Karpas-422 (cell line): ENCODE results near the gene NARS2. TPM values are rescaled to one million over a fixed set of nuclear protein-coding genes. Genes with fewer than 3 reads are reported as not detected.
"Not testable (repeated sequence)": the region's sequence is repeated elsewhere in the genome, so short reads cannot be mapped to it uniquely, and the experiment has no call there.

Source experiments
- DNase-seq: peaks from one replicate; pipeline ENCODE4 v3.0.0-alpha.2; 2015
- H2AFZ ChIP-seq: fragments of 200-600 bp; sonication (generic); 2 replicates; pipeline ENCODE4 v1.6.1; 2014; ENCODE audit warnings: antibody characterized with exemption, low read length, mixed read lengths
- H3K27ac ChIP-seq: fragments of 200-600 bp; sonication (generic); 2 replicates; pipeline ENCODE4 v1.5.1; 2014; ENCODE audit warnings: mild to moderate bottlenecking, low read length, moderate library complexity
- H3K27me3 ChIP-seq: fragments of 200-600 bp; sonication (generic); 2 replicates; pipeline ENCODE4 v1.6.1; 2014; ENCODE audit warnings: low read length, mixed read lengths
- H3K36me3 ChIP-seq: fragments of 200-600 bp; sonication (generic); 2 replicates; pipeline ENCODE4 v1.6.1; 2014; ENCODE audit warnings: low read length, mixed read lengths; ENCODE audit not compliant: insufficient read depth
- H3K4me1 ChIP-seq: fragments of 200-600 bp; sonication (generic); 2 replicates; pipeline ENCODE4 v1.6.1; 2014; ENCODE audit warnings: mild to moderate bottlenecking, low read length, mixed read lengths
- H3K4me2 ChIP-seq: fragments of 200-600 bp; sonication (generic); 2 replicates; pipeline ENCODE4 v1.6.1; 2014; ENCODE audit warnings: low read length, low read depth, mild to moderate bottlenecking; ENCODE audit not compliant: poor library complexity, severe bottlenecking
- H3K4me3 ChIP-seq: fragments of 200-600 bp; sonication (generic); 2 replicates; pipeline ENCODE4 v1.5.1; 2014; ENCODE audit warnings: mild to moderate bottlenecking, antibody characterized with exemption, low read length, mixed read lengths
- H3K79me2 ChIP-seq: fragments of 200-600 bp; sonication (generic); 2 replicates; pipeline ENCODE4 v1.6.1; 2014; ENCODE audit warnings: mild to moderate bottlenecking, low read length, mixed read lengths
- H3K9ac ChIP-seq: fragments of 200-600 bp; sonication (generic); 2 replicates; pipeline ENCODE4 v1.6.0; 2014; ENCODE audit warnings: low read length
- H3K9me2 ChIP-seq: fragments of 200-600 bp; sonication (generic), shearing (Covaris generic); replicated peaks from 2 replicates; pipeline ENCODE4 v1.6.0; 2014; ENCODE audit warnings: mild to moderate bottlenecking, low read length, moderate library complexity; ENCODE audit not compliant: insufficient read depth
- H3K9me3 ChIP-seq: fragments of 300-700, 200-600 bp; sonication (generic); 2 replicates; pipeline ENCODE4 v1.6.1; 2014; ENCODE audit warnings: low read length, mixed read lengths
- H4K20me1 ChIP-seq: fragments of 200-600 bp; sonication (generic); 2 replicates; pipeline ENCODE4 v1.6.1; 2014; ENCODE audit warnings: mild to moderate bottlenecking, antibody characterized with exemption, low read length, low read depth; ENCODE audit not compliant: insufficient read depth
- total RNA-seq: library from RNA; depleted of rRNA; stranded (reverse); fragments of >200 nt; shearing (Covaris generic); gene quantifications from 2 replicates; pipeline ENCODE4 v1.2.3, GENCODE V29; 2014; ENCODE audit warnings: low replicate concordance

NARS2 gene
- total RNA-seq, 1 experiment from 2014 or later: 33.3 TPM

- peaks cover 23% of the 10 kb centered on the region for H3K36me3 ChIP-seq
- no peaks in the 10 kb centered on the region for H3K9me3 ChIP-seq
- no peak overlapping the region for H2AFZ ChIP-seq
- H3K27me3 ChIP-seq: no peaks in the 10 kb centered on the region
- no peaks in the 10 kb centered on the region for H4K20me1 ChIP-seq
- H3K9me2 ChIP-seq: no peaks in the 10 kb centered on the region
- H3K9ac ChIP-seq: no peak overlapping the region
- peaks cover 30% of the 10 kb centered on the region for H3K4me1 ChIP-seq
- peaks cover 41% of the 10 kb centered on the region for H3K79me2 ChIP-seq
- no peak overlapping the region for H3K27ac ChIP-seq
- no peak overlapping the region; the same call in 1 of the 2 replicates for H3K4me3 ChIP-seq
- H3K4me2 ChIP-seq: peak overlapping the region; percentile 81
- DNase-seq: no peak
Observed at GRCh38 chr11:78572394-78572793, 2.3 kb downstream of the NARS2 start.

DNA sequence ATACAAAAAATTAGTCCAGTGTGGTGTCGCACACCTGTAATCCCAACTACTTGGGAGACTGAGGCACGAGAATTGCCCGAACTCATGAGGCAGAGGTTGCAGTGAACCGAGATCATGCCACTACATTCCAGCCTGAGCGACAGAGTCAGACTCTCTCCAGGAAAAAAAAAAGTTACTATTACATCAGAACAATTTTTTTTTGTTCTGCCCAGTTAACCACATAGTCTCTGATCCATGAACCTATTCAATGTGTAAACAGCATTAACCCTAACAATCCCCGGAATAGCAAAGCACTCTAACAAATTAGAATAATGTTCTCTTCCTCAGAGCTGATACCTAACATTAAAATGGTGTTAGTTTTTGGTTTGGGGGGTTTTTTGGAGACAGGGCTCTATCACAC lies 4.6 kb downstream of the NARS2 start:
- H3K4me2 ChIP-seq: no peak overlapping the region
- no peaks in the 10 kb centered on the region for H3K9me3 ChIP-seq
- no peak overlapping the region for H3K4me3 ChIP-seq
- DNase-seq: no peak
- peaks cover 27% of the 10 kb centered on the region for H3K4me1 ChIP-seq
- peaks cover 33% of the 10 kb centered on the region for H3K36me3 ChIP-seq
- H3K9ac ChIP-seq: no peak overlapping the region
- H3K79me2 ChIP-seq: peaks cover 48% of the 10 kb centered on the region
- H3K27ac ChIP-seq: no peak overlapping the region
- H3K9me2 ChIP-seq: no peaks in the 10 kb centered on the region
- H4K20me1 ChIP-seq: no peaks in the 10 kb centered on the region
- no peaks in the 10 kb centered on the region for H3K27me3 ChIP-seq
- no peak overlapping the region for H2AFZ ChIP-seq

DNA sequence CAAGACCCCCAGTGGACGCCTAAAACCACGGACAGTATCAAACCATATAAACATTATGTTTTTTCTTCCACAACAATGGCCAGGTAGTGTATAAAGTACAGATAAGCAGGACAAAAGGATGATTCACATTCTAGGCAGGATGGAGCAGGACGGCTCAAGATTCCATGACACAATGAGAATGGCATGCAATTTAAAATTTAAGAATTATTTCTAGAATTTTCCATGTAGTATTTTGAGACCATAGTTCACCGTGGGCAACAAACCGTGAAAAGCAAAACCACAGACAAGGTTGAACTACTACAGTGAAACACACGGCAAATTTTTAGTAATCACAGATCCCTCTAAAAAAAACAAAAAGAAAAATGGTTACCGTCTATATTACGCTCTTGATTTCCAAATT lies 7.5 kb downstream of the NARS2 start:
- Histone ChIP-seq H3K4me2 (no peak overlapping the region), H3K9me2 (no peaks in the 10 kb centered on the region), H3K79me2 (peaks cover 49% of the 10 kb centered on the region), H4K20me1 (no peaks in the 10 kb centered on the region), H3K4me3 (no peak overlapping the region), H2AFZ (no peak overlapping the region), H3K27ac (no peak overlapping the region), H3K4me1 (peaks cover 12% of the 10 kb centered on the region), H3K9me3 (no peaks in the 10 kb centered on the region), H3K27me3 (no peaks in the 10 kb centered on the region), H3K9ac (no peak overlapping the region), H3K36me3 (peaks cover 39% of the 10 kb centered on the region)
- no peak for DNase-seq

DNA sequence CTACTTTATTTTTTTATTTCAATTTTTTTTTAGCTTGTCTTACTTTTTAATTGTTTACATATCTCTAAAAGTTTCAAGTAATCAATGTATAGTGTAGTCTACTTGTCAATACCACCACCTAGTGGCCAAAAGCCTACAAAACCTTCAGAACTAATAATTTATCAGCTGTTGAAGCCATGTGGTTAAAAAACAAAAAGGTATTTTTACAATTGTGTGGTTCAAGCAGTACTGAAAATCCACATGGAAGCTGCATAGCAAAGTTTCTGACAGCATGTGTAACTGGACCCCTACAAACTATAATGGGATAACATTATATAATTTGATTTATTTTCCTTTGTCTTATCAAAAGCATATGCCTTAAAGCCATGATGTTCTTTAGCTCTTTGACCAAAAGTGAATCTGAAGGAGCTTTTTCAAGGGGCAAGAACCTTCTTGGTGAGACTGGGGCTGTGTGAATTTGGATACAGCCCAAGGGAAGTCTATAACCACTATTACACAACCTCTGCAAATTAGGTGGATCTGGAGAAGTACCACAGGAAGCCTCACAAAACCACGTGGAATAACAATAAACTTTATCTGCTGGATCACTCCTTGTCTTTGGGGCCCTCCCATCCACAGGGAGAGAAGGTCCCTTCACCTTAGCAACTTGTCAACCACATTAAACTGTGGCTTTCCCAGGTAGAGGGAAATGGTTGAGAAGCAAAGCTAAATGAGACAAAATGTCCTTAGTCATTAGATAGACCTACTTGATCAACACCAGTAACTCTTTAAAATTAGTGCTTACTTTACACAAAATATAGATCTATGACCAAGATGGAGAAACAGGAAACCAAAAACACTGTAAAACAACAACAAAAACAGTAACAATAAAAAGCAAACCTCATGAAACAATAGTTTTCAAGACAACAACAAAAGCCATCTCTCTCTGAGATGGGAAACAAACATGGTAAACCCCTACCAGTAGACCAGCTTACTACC lies 9.9 kb downstream of the NARS2 start:
- peaks cover 12% of the 10 kb centered on the region for H3K4me1 ChIP-seq
- H3K36me3 ChIP-seq: peaks cover 33% of the 10 kb centered on the region; the same call in 1 of the 2 replicates
- H3K27ac ChIP-seq: no peak overlapping the region
- no peaks in the 10 kb centered on the region for H4K20me1 ChIP-seq
- H2AFZ ChIP-seq: no peak overlapping the region
- no peak overlapping the region for H3K4me3 ChIP-seq
- no peak overlapping the region for H3K9ac ChIP-seq
- peak; percentile 86 for DNase-seq
- H3K27me3 ChIP-seq: no peaks in the 10 kb centered on the region
- H3K79me2 ChIP-seq: peaks cover 56% of the 10 kb centered on the region
- H3K4me2 ChIP-seq: no peak overlapping the region
- H3K9me2 ChIP-seq: no peaks in the 10 kb centered on the region
- H3K9me3 ChIP-seq: no peaks in the 10 kb centered on the region

- not testable (repeated sequence) for H3K9me2 ChIP-seq, H3K27ac ChIP-seq, H3K9ac ChIP-seq, H3K4me2 ChIP-seq, DNase-seq, H3K27me3 ChIP-seq, H3K4me3 ChIP-seq, H2AFZ ChIP-seq, H3K9me3 ChIP-seq, H4K20me1 ChIP-seq
- H3K79me2 ChIP-seq: peaks cover 62% of the 10 kb centered on the region
- peaks cover 38% of the 10 kb centered on the region; the same call in 1 of the 2 replicates for H3K36me3 ChIP-seq
- H3K4me1 ChIP-seq: peaks cover 12% of the 10 kb centered on the region
Observed at GRCh38 chr11:78564037-78564436, 10.6 kb downstream of the NARS2 start.

GRCh38 chr11:78563090-78563489 lies 11.6 kb downstream of the NARS2 start:
- not testable (repeated sequence) for H4K20me1 ChIP-seq, H3K4me2 ChIP-seq, H3K9me3 ChIP-seq, H3K4me3 ChIP-seq, H3K27ac ChIP-seq, H2AFZ ChIP-seq, H3K9me2 ChIP-seq, DNase-seq, H3K9ac ChIP-seq, H3K27me3 ChIP-seq
- peaks cover 41% of the 10 kb centered on the region; the same call in 1 of the 2 replicates for H3K36me3 ChIP-seq
- H3K79me2 ChIP-seq: peaks cover 67% of the 10 kb centered on the region
- peaks cover 10% of the 10 kb centered on the region for H3K4me1 ChIP-seq

DNA sequence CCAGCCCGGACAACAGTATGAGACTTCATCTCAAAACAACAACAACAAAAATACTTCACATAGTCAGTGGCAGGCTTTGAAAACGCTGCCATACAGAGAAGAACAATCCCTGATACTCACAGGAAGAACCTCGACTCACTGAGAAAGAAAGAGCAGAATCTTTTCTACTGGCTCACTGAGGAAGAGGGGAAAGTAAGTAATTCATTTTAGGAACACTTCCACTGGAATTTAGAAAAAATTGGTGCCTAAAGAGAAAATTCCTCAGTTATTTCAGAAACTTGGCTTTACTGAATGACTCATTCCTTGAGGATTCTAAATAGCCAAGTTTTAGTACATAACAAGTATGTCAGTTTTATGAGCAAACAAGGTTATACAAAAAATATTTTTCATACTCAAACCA lies 12.3 kb downstream of the NARS2 start:
- no peak overlapping the region for H3K4me3 ChIP-seq
- H4K20me1 ChIP-seq: no peaks in the 10 kb centered on the region
- H3K9ac ChIP-seq: no peak overlapping the region
- no peaks in the 10 kb centered on the region for H3K9me3 ChIP-seq
- peaks cover 37% of the 10 kb centered on the region for H3K36me3 ChIP-seq
- H3K4me1 ChIP-seq: peaks cover 3% of the 10 kb centered on the region
- H3K79me2 ChIP-seq: peaks cover 70% of the 10 kb centered on the region
- no peak overlapping the region for H3K4me2 ChIP-seq
- H3K27ac ChIP-seq: no peak overlapping the region
- H3K9me2 ChIP-seq: no peaks in the 10 kb centered on the region
- H3K27me3 ChIP-seq: no peaks in the 10 kb centered on the region
- no peak for DNase-seq
- H2AFZ ChIP-seq: no peak overlapping the region

DNA sequence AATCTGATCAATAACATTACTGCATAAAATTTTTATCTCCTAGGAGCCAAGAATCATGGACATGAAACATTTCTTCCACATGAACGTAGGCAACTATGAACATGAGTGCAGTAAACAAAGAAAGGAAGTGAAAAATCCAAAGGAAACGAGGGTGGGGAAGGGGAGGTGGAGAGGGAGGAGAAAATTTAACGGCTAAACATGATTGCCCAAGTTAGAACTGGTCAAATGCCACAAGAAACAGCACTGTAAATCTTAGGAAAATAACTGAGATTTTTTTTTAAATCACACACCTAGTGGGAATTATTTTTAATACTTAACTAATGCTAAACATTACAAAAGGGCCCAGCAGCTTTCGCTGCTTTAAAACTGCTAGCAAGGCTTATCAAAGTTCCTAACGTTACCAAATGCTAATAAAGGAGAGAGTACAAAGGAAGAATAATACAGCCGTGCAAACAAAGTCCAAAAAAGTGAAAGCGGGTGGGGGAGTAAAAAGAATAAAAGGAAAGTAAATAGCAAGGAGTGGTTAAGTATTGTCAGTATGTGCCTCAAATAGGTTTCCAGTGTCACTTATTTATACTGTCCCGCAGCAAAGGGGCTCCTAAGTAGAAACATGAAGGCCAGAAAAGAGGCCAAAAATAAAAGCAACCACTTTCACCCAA lies 13.7 kb downstream of the NARS2 start:
- Histone ChIP-seq H3K4me3 (no peak overlapping the region), H3K27ac (no peak overlapping the region), H3K9ac (no peak overlapping the region), H2AFZ (no peak overlapping the region), H3K79me2 (peaks cover 75% of the 10 kb centered on the region), H3K27me3 (no peaks in the 10 kb centered on the region), H3K36me3 (peaks cover 34% of the 10 kb centered on the region), H3K9me2 (no peaks in the 10 kb centered on the region), H3K9me3 (no peaks in the 10 kb centered on the region), H4K20me1 (no peaks in the 10 kb centered on the region), H3K4me2 (no peak overlapping the region), H3K4me1 (no peaks in the 10 kb centered on the region)
- DNase-seq: no peak
